Left colon (tissue), 2 donors: ENCODE results near the gene DAPK1. TPM values are rescaled to one million over a fixed set of nuclear protein-coding genes. Genes with fewer than 3 reads are reported as not detected.
"Not testable (repeated sequence)": the region's sequence is repeated elsewhere in the genome, so short reads cannot be mapped to it uniquely, and the experiment has no call there.

ENCODE experiments used
- ATAC-seq: fragments of 200-7000 bp; cut with Tn5 transposase; one replicate; pipeline ENCODE4 v1.9.1; 2020; ENCODE audit warnings: mild to moderate bottlenecking, moderate library complexity
- DNase-seq, 2 donors: peaks; one replicate each; pipeline ENCODE4 v3.0.0-alpha.2; 2020
- intact Hi-C, 2 donors: fragments of 100-400 bp; cut with DNase I in 1 of 2; cut with micrococcal nuclease in 1 of 2; formaldehyde crosslinking; loops; one replicate each; pipeline versions ENCODE4 v1.11.2 to v1.14.0; 2022; cut with DNase I, micrococcal nuclease
- total RNA-seq, 2 donors: library from RNA; stranded (reverse); fragmentation: NEBNext Ultra II Directional; extraction: Animal tissue kit (Norgen Biotek cat#: 25700); gene quantifications; one replicate each; pipeline ENCODE4 v1.2.1, GENCODE V29; 2021
- donor health status: DM: no; HTN: no; CAD: no.
- donor health status: DM: yes; HTN: yes; CAD: no.

Gene DAPK1
- total RNA-seq, 2 donors from 2014 or later: 10.4 to 22.8 TPM

GRCh38 chr9:87718852-87719612, 221.4 kb downstream of the DAPK1 start:
- intact Hi-C loops: no loop called here
- DNase-seq (no peak), ATAC-seq (no peak)

DNA sequence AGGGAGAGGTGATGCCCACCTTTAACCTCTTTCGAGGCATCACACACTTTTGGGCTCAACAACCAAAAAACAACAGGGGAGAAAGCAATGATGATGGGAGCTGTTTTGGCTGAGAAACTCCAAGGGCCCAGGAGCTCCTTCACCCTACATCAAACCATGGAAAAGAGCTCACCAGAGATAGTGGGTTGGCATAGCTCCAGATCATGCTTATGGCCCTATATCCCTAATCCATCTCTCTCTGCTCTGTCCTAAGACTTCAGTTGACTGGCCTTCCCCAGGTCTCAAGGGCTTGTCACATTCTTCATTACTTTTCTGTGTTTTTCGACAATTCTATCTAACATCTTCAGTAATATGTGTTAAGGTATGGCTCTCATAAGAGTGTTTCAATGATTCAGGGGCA, 222.5 kb downstream of the DAPK1 start:
- DNase-seq (no peak), ATAC-seq (no peak)
- intact Hi-C loops: no loop called here

DNA sequence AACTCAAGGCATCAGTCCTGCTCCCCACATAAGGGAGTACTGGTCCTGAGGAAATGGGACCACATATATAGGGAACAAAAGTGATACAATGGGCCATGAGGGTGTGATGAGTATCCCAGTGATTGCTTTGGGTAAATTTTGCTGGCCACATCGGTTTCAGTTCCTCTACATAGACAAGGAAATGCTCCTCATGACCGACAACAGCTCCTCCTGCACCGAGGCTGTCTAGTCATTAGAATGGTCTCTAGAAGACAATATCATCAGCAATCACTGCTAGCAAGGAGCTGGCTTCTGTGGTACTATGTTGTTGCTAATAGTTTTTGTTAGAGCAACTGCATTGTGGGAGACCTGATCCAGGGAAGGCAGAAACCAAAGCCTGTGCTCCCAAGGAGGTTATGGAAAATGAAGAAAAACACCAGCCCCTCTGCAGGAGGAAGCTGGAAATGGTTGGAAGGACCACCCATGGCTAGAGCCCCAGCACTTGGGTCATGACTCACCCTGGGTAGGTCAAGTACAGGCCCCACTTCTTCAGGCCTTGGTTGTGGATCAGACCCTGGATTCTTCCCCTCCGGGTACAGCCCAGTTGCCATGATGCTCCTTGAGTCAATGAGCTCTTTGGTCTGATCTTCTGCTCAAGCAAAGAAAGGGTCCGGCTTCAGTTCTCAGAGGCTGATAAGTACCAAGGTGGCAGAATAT, 224.9 kb downstream of the DAPK1 start:
- intact Hi-C loops: no loop called here
- no peak for ATAC-seq
- no peak for DNase-seq

- DNase-seq (peak in 1 of 2 donors; percentile 18), ATAC-seq (no peak)
- intact Hi-C loops: no loop called here
These were observed 227.8 kb downstream of the DAPK1 start for GRCh38 chr9:87725356-87725899.

DNA sequence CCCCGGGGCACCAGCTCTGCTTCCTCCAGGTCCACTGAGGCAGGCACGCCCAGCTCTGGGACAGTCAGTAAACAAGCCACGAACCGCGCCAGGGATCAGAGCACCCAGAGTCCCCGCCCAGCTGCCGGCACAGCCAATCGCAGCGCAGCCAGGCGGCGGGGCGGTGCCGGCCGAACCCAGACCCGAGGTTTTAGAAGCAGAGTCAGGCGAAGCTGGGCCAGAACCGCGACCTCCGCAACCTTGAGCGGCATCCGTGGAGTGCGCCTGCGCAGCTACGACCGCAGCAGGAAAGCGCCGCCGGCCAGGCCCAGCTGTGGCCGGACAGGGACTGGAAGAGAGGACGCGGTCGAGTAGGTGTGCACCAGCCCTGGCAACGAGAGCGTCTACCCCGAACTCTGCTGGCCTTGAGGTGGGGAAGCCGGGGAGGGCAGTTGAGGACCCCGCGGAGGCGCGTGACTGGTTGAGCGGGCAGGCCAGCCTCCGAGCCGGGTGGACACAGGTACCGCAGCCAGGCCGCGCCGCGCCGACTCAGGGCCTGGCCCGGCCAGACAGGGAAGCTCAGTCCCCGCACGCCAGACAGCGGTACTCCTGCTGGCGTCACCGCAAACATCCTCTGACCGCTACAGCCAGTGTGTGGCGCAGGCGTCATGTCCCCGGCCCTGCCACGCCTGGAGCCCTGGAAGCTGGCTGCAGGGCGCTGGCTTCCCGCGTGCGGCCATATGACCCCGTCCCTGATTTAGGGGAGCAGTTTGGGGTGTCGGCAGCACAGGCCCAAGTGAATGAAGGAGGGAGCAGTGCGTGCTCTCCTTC, 228.4 kb downstream of the DAPK1 start, which contains the start of gene CTSL:
TSS of gene CTSL (plus strand) at position 220 of the 810 bp plus-strand sequence. CDS start 1,485 bp downstream, outside the sequence.
- intact Hi-C loops: no loop called here
- DNase-seq: peak; percentile 89 to 90
- peak; percentile 95 for ATAC-seq

- intact Hi-C loops: no loop called here
- DNase-seq: no peak
- no peak for ATAC-seq
These were observed 231.6 kb downstream of the DAPK1 start for GRCh38 chr9:87729246-87729645.

- intact Hi-C loops: no loop called here
- ATAC-seq: no peak
- no peak for DNase-seq
These were observed 233.7 kb downstream of the DAPK1 start for GRCh38 chr9:87731321-87731720.

DNA sequence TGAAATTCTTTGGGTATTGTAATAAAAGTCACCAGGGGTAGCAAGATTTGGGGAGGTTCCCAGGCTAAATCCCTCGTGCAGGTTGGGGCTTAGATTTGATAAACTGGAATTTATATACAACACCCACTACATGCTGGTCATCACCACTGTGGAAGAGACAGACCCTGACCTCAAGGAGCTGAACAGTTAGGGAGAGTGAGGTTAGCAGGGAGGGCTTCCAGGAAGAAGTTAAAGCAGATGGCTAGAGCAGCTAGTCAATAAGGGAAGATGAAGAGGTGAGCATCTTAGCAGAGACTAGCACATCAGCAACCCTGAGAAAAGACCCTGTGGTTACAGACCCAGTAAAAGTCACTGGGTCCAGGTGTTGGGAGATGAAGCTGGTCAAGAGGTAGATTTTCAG, 234.7 kb downstream of the DAPK1 start:
- intact Hi-C loops: no loop called here
- ATAC-seq (no peak), DNase-seq (no peak)

- no peak for DNase-seq
- no peak for ATAC-seq
- intact Hi-C loops: no loop called here
These were observed 235.1 kb downstream of the DAPK1 start for GRCh38 chr9:87732756-87733155.

- intact Hi-C loops: no loop called here
- DNase-seq (no peak), ATAC-seq (no peak)
These were observed 235.8 kb downstream of the DAPK1 start for GRCh38 chr9:87733273-87734052.

DNA sequence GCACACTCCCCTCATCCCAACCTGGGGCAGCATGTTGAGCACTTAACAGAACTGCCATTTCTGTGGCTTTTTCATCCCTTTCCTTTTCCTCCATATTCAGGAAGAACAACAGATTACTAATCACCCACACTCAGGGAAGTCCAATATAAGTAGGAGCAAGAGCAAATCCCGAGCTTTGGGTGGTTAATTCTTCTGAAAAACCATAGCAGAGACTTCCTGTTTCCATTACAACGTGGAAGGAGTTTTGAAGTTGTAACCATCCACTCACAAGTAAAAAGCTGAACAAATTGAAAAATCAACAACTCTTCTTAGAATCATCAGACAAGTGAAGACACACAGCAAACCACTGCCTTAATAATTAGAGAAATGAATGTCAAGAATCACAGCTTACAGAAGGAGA, 236.4 kb downstream of the DAPK1 start:
- ATAC-seq: no peak
- intact Hi-C loops: no loop called here
- DNase-seq: no peak

- no peak for ATAC-seq
- intact Hi-C loops: no loop called here
- no peak for DNase-seq
These were observed 241.9 kb downstream of the DAPK1 start for GRCh38 chr9:87739546-87739945.

DNA sequence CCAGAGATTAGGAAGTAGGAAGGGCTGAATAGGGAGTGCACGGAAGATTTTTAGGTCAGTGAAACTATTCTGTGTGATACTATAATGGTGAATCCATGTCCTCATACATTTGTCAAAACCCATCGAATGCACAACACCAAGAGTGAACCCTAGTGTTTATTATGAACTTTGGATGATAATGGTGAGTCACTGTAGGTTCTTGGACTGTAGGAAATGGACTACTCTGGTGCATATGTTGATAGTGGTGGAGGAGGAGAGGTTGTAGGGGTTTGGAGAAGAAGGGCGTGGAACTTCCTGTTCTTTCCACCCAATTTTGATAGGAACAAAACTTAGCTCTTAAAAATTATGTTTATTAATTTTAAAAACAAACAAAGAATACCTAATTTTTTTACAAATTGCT, 242.5 kb downstream of the DAPK1 start:
- no peak for DNase-seq
- intact Hi-C loops: no loop called here
- no peak for ATAC-seq

DNA sequence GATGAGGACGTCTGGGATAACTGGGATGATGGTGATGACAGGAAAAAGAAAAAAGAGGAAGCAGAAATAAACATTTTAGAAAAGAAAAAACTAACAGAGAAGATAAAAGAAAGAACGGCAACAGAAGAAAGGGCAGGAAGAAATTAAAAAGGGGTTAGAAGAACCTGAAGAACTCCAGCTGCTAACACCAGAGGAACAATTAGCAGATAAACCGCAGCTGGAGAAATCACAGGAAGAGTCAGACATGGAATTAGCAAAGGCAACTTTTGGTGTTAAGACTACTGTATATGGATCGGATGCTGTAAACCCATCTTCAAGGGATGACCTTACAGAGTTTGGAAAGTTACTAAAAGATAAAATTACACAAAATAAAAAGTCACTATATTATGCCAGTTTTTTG, 243.7 kb downstream of the DAPK1 start:
- intact Hi-C loops: no loop called here
- DNase-seq (no peak), ATAC-seq (no peak)

- intact Hi-C loops: no loop called here
- no peak for ATAC-seq
- no peak for DNase-seq
These were observed 244.2 kb downstream of the DAPK1 start for GRCh38 chr9:87741891-87742290.

GRCh38 chr9:87742813-87743428, 245.3 kb downstream of the DAPK1 start:
- intact Hi-C loops: no loop called here
- DNase-seq (no peak), ATAC-seq (no peak)

GRCh38 chr9:87744247-87744646, 246.6 kb downstream of the DAPK1 start:
- ATAC-seq, DNase-seq, intact Hi-C loops: not testable (repeated sequence)

- intact Hi-C loops: no loop called here
- DNase-seq (no peak), ATAC-seq (no peak)
These were observed 248.5 kb downstream of the DAPK1 start for GRCh38 chr9:87746186-87746585.
